KOPT-K1 (cell line): ENCODE data around the gene INPP5B.
"Not testable (repeated sequence)": the region's sequence is repeated elsewhere in the genome, so short reads cannot be mapped to it uniquely, and the experiment has no call there.

Source experiments
- H3K27ac ChIP-seq: fragments of 200-600 bp; sonication (generic); 2 replicates; pipeline ENCODE4 v1.5.1; 2016; ENCODE audit warnings: antibody characterized with exemption, mild to moderate bottlenecking, low read depth, low read length; ENCODE audit not compliant: poor library complexity, severe bottlenecking
- H3K36me3 ChIP-seq: fragments of 200-600 bp; sonication (generic); 2 replicates; pipeline ENCODE4 v1.5.1; 2017; ENCODE audit warnings: antibody characterized with exemption, mild to moderate bottlenecking, low read length, moderate library complexity; ENCODE audit not compliant: insufficient read depth
- H3K9me3 ChIP-seq: fragments of 200-600 bp; sonication (generic); 2 replicates; pipeline ENCODE4 v1.5.1; 2017; ENCODE audit warnings: antibody characterized with exemption, low read length, mild to moderate bottlenecking; ENCODE audit not compliant: insufficient read depth, poor library complexity, severe bottlenecking

Gene INPP5B

GRCh38 chr1:37952738-37953137 lies 5.9 kb upstream of the INPP5B start:
- Histone ChIP-seq H3K9me3 (no peaks in the 10 kb centered on the region), H3K36me3 (peaks cover 16% of the 10 kb centered on the region), H3K27ac (no peak overlapping the region)

GRCh38 chr1:37951783-37952624 lies 5.2 kb upstream of the INPP5B start:
- Histone ChIP-seq H3K36me3 (peaks cover 9% of the 10 kb centered on the region; the same call in 1 of the 2 replicates), H3K27ac (no peak overlapping the region), H3K9me3 (no peaks in the 10 kb centered on the region)

GRCh38 chr1:37951041-37951782 lies 4.4 kb upstream of the INPP5B start:
- Histone ChIP-seq H3K27ac (no peak overlapping the region), H3K9me3 (no peaks in the 10 kb centered on the region)

GRCh38 chr1:37949524-37950152 lies 2.8 kb upstream of the INPP5B start:
- no peak overlapping the region for H3K27ac ChIP-seq
- H3K9me3 ChIP-seq, result no peaks in the 10 kb centered on the region
- H3K36me3 ChIP-seq, result no peaks in the 10 kb centered on the region

More at GRCh38 chr1:37951041-37951782, 4.4 kb upstream of the INPP5B start:
- peaks cover 1% of the 10 kb centered on the region; the same call in 1 of the 2 replicates for H3K36me3 ChIP-seq

GRCh38 chr1:37948841-37949240 lies 2.0 kb upstream of the INPP5B start:
- Histone ChIP-seq H3K9me3 (no peaks in the 10 kb centered on the region), H3K27ac (no peak overlapping the region), H3K36me3 (no peaks in the 10 kb centered on the region)

- H3K9me3 ChIP-seq, result no peaks in the 10 kb centered on the region
- no peaks in the 10 kb centered on the region for H3K36me3 ChIP-seq
- H3K27ac ChIP-seq, result no peak overlapping the region
These were observed 1.3 kb upstream of the INPP5B start for GRCh38 chr1:37948166-37948565.

GRCh38 chr1:37947364-37947763 lies 511 bp upstream of the INPP5B start:
- Histone ChIP-seq H3K36me3 (no peaks in the 10 kb centered on the region), H3K9me3 (no peaks in the 10 kb centered on the region), H3K27ac (no peak overlapping the region)

GRCh38 chr1:37945743-37946702 lies 830 bp downstream of the INPP5B start:
- no peaks in the 10 kb centered on the region for H3K36me3 ChIP-seq
- H3K27ac ChIP-seq, result no peak overlapping the region
- no peaks in the 10 kb centered on the region for H3K9me3 ChIP-seq

- no peaks in the 10 kb centered on the region for H3K36me3 ChIP-seq
- H3K9me3 ChIP-seq, result no peaks in the 10 kb centered on the region
- no peak overlapping the region for H3K27ac ChIP-seq
These were observed 1.6 kb downstream of the INPP5B start for GRCh38 chr1:37945251-37945650.

GRCh38 chr1:37944816-37945215 lies 2.0 kb downstream of the INPP5B start:
- Histone ChIP-seq H3K36me3 (no peaks in the 10 kb centered on the region), H3K27ac (no peak overlapping the region), H3K9me3 (no peaks in the 10 kb centered on the region)

- Histone ChIP-seq H3K9me3 (no peaks in the 10 kb centered on the region), H3K27ac (no peak overlapping the region), H3K36me3 (no peaks in the 10 kb centered on the region)
These were observed 2.6 kb downstream of the INPP5B start for GRCh38 chr1:37944086-37944763.

- H3K27ac ChIP-seq, result no peak overlapping the region
- no peaks in the 10 kb centered on the region for H3K36me3 ChIP-seq
- H3K9me3 ChIP-seq, result no peaks in the 10 kb centered on the region
These were observed 6.4 kb downstream of the INPP5B start for GRCh38 chr1:37940299-37940947.

- H3K27ac ChIP-seq, H3K36me3 ChIP-seq: not testable (repeated sequence)
These were observed 10.1 kb downstream of the INPP5B start for GRCh38 chr1:37936760-37937159.

More at GRCh38 chr1:37936760-37937159, 10.1 kb downstream of the INPP5B start:
- not testable (repeated sequence) for H3K9me3 ChIP-seq
